Measurements from ENCODE around the gene PTPRG.
"Not testable (repeated sequence)": the region's sequence is repeated elsewhere in the genome, so short reads cannot be mapped to it uniquely, and the experiment has no call there.

Gene PTPRG

GRCh38 chr3:61716693-61717092, 155.3 kb downstream of the PTPRG start:
- in situ Hi-C loops (cut with MboI; ENCODE audit: low sequenced_read_pairs) = not testable (repeated sequence)

DNA sequence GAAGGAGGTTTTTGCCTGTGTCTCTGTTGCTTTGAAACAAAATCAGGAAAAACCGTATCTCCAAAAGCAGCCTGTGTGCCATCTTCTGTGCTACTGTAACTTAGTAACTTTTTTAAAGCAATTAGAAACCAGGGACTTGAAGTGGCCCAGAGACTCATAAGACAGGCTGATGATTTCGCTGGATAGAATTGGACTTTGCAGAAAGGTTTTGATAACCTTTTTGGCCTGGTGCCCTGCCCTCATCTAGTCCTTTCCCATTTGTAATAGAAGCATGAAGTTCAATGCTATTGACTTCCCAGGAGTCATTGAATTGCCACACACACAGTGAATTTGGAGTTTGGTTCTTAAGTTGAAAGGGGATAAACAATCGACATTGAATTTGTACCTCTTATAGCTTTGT, 157.2 kb downstream of the PTPRG start:
- in situ Hi-C loops (cut with MboI; ENCODE audit: low sequenced_read_pairs) = no loop called here

- in situ Hi-C loops (cut with MboI; ENCODE audit: low sequenced_read_pairs) = no loop called here
Observed at GRCh38 chr3:61719278-61719977, 158.1 kb downstream of the PTPRG start.

- in situ Hi-C loops (cut with MboI; ENCODE audit: low sequenced_read_pairs) = no loop called here
Observed at GRCh38 chr3:61723038-61723437, 161.7 kb downstream of the PTPRG start.

DNA sequence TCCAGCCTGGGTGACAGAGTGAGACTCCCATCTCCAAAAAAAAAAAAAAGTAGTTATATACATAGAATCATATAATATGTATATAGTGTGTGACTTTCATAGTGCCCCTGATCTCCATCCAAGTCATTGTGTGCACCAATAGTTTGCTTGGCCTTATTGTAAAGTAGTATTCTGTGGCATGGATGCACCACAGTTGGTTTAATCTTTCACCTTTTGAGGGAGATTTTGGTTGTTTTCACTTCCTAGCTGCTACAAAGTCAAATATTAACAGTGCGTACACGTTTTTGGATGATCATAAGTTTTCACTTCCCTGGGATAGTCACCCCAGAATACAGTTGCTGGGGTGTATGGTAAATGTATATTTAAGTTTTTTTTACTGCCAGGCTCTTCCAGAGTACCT, 162.8 kb downstream of the PTPRG start:
- in situ Hi-C loops (cut with MboI; ENCODE audit: low sequenced_read_pairs) = no loop called here

DNA sequence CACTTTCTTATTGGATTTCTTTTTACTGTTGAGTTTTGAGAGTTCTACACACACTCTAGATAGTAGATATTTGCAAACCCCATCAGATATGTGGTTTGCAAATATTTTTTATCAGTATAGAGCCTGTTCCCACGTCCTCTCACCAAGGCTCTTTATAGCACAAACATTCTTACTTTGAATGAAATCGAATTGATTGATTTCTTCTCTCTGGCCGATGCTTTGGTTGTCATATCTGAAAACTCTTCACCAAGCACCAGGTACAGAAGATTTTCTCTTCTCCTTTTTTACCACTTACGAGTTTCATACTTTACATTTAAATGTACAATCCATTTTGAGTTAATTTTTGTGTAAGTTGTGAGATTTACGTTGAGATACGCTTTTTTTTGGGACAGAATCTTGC, 163.4 kb downstream of the PTPRG start:
- in situ Hi-C loops (cut with MboI; ENCODE audit: low sequenced_read_pairs) = no loop called here

GRCh38 chr3:61725851-61726333, 164.5 kb downstream of the PTPRG start:
- in situ Hi-C loops (cut with MboI; ENCODE audit: low sequenced_read_pairs) = no loop called here

GRCh38 chr3:61727435-61727834, 166.1 kb downstream of the PTPRG start:
- in situ Hi-C loops (cut with MboI; ENCODE audit: low sequenced_read_pairs) = no loop called here

GRCh38 chr3:61729038-61729634, 167.8 kb downstream of the PTPRG start:
- in situ Hi-C loops (cut with MboI; ENCODE audit: low sequenced_read_pairs) = no loop called here

DNA sequence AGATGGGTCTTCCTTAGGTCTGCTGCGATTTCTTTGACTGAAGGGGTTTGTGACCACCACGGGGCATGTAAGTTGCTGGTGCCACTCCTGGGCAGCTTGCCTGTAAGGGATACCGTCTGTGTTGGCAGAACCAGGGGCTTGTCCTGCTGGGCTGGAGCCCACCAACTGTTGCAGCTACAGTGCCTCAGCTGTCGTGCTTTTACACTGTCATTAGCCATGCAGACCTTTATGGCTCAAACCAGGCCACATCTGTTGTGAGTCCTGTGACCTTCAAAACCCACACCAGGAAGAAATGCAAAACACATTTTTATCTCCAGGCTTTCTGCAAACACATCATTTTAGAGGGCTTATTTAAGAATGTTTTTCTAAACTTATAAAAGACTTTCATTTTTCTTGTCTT, 168.7 kb downstream of the PTPRG start:
- in situ Hi-C loops (cut with MboI; ENCODE audit: low sequenced_read_pairs) = no loop called here

- in situ Hi-C loops (cut with MboI; ENCODE audit: low sequenced_read_pairs) = no loop called here
Observed at GRCh38 chr3:61730577-61731231, 169.3 kb downstream of the PTPRG start.

DNA sequence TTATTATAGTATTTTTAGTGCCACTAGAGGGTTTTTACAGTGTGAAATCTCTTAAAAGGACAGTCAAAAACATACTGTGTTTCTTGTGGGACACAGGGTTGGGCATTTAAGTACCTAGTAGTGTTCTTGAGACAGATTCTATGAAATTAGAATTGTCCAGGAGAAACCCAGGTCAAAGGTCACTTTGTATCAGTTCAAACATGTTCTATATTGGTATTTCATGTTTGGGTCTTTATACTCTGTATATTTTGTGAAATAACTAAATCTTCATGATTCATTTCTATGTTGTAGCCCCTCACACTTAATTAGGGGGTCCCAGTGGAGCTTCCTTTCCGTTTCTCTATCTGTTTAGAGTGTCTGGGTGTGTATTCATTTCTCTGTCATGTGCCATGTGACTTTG, 171.6 kb downstream of the PTPRG start:
- in situ Hi-C loops (cut with MboI; ENCODE audit: low sequenced_read_pairs) = no loop called here

DNA sequence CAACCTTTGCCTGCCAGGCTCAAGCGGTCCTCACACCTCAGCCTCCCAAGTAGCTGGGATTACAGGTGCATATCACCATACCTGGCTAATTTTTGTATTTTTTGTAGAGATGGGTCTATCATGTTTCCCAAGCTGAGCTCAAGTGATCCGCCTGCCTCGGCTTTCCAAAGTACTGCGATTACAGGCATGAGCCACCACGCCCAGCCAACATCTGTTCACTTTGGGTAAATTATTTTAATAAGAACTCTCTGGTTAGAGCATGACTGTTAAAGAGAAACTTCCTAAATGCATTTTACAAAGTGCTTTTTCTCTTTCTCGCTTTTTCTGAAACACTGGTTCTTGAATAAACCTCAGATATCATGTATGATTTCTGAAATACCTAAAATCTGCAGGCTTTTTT, 172.5 kb downstream of the PTPRG start:
- in situ Hi-C loops (cut with MboI; ENCODE audit: low sequenced_read_pairs) = no loop called here

GRCh38 chr3:61734749-61735686, 173.6 kb downstream of the PTPRG start:
- in situ Hi-C loops (cut with MboI; ENCODE audit: low sequenced_read_pairs) = no loop called here

GRCh38 chr3:61736506-61736905, 175.1 kb downstream of the PTPRG start:
- in situ Hi-C loops (cut with MboI; ENCODE audit: low sequenced_read_pairs) = no loop called here

DNA sequence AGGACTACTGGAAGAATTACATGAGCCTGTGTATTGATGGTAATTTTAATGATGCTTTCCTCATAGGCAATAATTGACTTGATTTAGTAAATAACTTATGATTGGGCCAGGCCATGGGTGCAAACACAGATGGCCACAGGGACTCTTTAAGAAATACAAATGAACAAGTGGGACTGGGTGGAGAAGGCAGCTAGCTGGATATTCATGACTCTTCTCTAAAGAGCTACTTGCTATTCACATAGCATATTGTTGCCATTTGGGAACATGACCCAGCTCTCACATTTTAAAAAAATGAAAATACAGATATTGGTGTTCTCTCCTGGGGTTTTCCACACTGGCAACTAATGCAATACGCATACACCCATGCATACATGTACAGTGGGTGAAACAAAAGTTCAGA, 178.3 kb downstream of the PTPRG start:
- in situ Hi-C loops (cut with MboI; ENCODE audit: low sequenced_read_pairs) = no loop called here

- in situ Hi-C loops (cut with MboI; ENCODE audit: low sequenced_read_pairs) = no loop called here
Observed at GRCh38 chr3:61740494-61740893, 179.1 kb downstream of the PTPRG start.

GRCh38 chr3:61741551-61741950, 180.2 kb downstream of the PTPRG start:
- in situ Hi-C loops (cut with MboI; ENCODE audit: low sequenced_read_pairs) = no loop called here

DNA sequence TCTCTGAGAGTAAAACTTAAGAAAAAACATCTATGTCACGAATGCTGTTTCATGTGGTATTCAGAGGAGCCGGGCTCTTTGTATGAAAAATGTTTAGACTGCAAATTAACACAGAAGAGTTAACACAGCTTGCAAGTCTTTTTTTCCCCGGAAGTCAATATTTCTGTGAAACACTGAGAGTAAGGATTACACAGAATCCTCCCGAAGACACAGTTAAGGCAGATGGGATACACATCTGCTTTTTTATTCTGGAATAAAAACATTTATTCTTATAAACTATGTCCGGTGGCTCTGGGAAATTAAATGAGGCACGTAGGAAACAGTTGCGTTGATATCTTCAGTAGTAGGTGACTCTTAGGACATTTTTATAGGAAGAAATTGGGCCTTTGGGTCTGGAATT, 180.6 kb downstream of the PTPRG start:
- in situ Hi-C loops (cut with MboI; ENCODE audit: low sequenced_read_pairs) = no loop called here

DNA sequence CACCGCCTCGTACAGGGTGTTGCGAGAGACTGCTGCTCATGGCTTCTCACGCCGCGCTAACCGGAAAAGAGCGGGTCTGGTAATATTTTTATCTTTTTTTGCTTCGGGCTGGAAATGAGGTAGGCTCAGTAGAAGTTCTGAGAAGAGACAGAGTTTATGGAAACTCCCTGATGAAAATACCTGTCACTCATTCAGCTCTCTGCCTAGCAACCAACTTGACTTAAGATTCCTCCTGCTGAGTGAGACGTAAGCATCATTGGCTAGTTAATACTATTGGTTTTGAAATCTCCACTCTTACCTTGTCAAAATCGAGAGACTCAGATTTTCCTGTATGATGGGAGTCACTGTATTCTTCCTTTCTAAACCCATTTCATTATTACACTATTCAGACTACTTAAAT, 181.7 kb downstream of the PTPRG start:
- in situ Hi-C loops (cut with MboI; ENCODE audit: low sequenced_read_pairs) = no loop called here

DNA sequence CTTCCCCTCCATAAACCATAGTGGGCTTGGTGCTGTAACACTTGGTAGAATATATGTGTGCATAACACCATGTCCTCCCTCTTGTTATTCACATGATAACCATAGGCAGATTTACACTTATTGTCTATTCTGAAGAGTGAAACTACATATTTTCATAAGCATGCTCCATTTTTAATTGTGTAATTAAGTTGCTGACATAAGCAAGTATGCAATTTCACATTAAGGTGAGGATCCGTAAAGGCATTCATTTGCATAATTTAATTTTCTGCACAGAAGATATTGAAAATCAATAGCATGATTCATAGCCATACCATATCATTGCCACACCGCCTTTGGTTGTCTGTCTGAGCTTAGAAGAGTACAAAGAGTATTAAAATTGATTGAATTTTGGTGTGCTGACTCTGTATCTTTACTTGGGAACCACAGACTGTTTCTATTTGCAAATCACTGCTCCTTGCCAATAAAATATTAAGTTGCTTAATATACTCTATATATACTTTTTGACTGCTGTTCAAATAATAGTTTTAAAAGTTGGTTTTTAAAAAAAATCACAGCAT, 182.4 kb downstream of the PTPRG start:
- in situ Hi-C loops (cut with MboI; ENCODE audit: low sequenced_read_pairs) = no loop called here
